K562 (cell line): ENCODE results near the gene TM4SF18. TPM values are rescaled to one million over a fixed set of nuclear protein-coding genes. Genes with fewer than 3 reads are reported as not detected.
"Not testable (repeated sequence)": the region's sequence is repeated elsewhere in the genome, so short reads cannot be mapped to it uniquely, and the experiment has no call there.

ENCODE experiments used
- ATAC-seq: fragments of 200-7000 bp; cut with Tn5 transposase; 3 replicates; pipeline ENCODE4 v1.9.1; 2020; ENCODE audit warnings: moderate library complexity
- BruUV-seq: library from RNA; stranded (reverse); fragments of 400-500 nt; replicated peaks from 2 replicates; lab custom pipeline; 2021; lab: Mats Ljungman, UMichigan
- CTCF ChIA-PET: fragments of 300-600 bp; formaldehyde crosslinking; extraction: SDS; loops from one replicate; lab custom pipeline; 2021; ENCODE audit warnings: low intra/inter-chr PET ratio; lab: Yijun Ruan, JAX
- POLR2A ChIA-PET: fragments of 300-600, 350-650 bp; sonication (Branson Sonifier 250); formaldehyde crosslinking; extraction: SDS; loops from one replicate; lab custom pipeline; 2021; ENCODE audit warnings: antibody characterized with exemption, inconsistent platforms; lab: Yijun Ruan, JAX
- DNase-seq, 4 experiments: peaks; one replicate each; pipeline versions ENCODE4 v3.0.0 to v3.0.0-alpha.2; 2011 to 2018; ENCODE audit warnings: low spot score in 3 of 4, mixed read lengths in 3 of 4; ENCODE audit errors: extremely low read depth in 1 of 4
- FAIRE-seq: peaks from 2 replicates; lab custom pipeline; 2011; peaks lifted over from hg19 to GRCh38; lab: Jason Lieb, UNC
- H2AFZ ChIP-seq: 2 replicates; pipeline ENCODE4 v1.6.0; 2011; ENCODE audit warnings: low read depth, low read length, control low read depth, inconsistent platforms
- H3K27ac ChIP-seq: fragments of 200-600 bp; 3 replicates; pipeline ENCODE4 v1.8.0; 2011; ENCODE audit warnings: low read depth, mild to moderate bottlenecking, control low read depth, inconsistent platforms, low read length, moderate library complexity, mixed read lengths; ENCODE audit errors: extremely low read depth
- H3K27me3 ChIP-seq, 2 experiments: fragments of 300-600 bp in 1 of 2; 2 replicates in 1 of 2; 3 replicates in 1 of 2; pipeline versions ENCODE4 v1.6.0 to v1.8.0; 2011; ENCODE audit warnings: inconsistent platforms in 2 of 2, low read length in 2 of 2, mild to moderate bottlenecking in 1 of 2, mixed read lengths in 1 of 2, moderate library complexity in 1 of 2; ENCODE audit not compliant: control insufficient read depth in 2 of 2, insufficient read depth in 2 of 2
- H3K36me3 ChIP-seq: fragments of 300-600 bp; 3 replicates; pipeline ENCODE4 v1.8.0; 2011; ENCODE audit warnings: mild to moderate bottlenecking, low read length, inconsistent platforms; ENCODE audit not compliant: control insufficient read depth, insufficient read depth
- H3K4me1 ChIP-seq, 2 experiments: fragments of 200-600 bp in 1 of 2; replicated peaks in 1 of 2; 2 replicates in 1 of 2; 3 replicates in 1 of 2; pipeline versions ENCODE4 v1.5.1 to v1.8.0; 2011; ENCODE audit warnings: inconsistent platforms in 2 of 2, low read length in 2 of 2, mild to moderate bottlenecking in 1 of 2, mixed read lengths in 1 of 2, moderate library complexity in 1 of 2; ENCODE audit not compliant: control insufficient read depth in 2 of 2, insufficient read depth in 2 of 2
- H3K4me2 ChIP-seq: 2 replicates; pipeline ENCODE4 v1.6.1; 2011; ENCODE audit warnings: low read length, control low read depth, inconsistent platforms, mixed read lengths; ENCODE audit not compliant: insufficient read depth
- H3K4me3 ChIP-seq: fragments of 200-600 bp; sonication (generic), shearing (Covaris generic); 2 replicates; pipeline ENCODE4 v1.5.1; 2016; ENCODE audit warnings: control low read depth, inconsistent platforms
- H3K79me2 ChIP-seq: fragments of 200-600 bp; 3 replicates; pipeline ENCODE4 v1.8.0; 2011; ENCODE audit warnings: low read length, inconsistent platforms; ENCODE audit not compliant: control insufficient read depth, insufficient read depth
- H3K9ac ChIP-seq, 2 experiments: 2 replicates each; pipeline versions ENCODE4 v1.6.0 to v1.6.1; 2011; ENCODE audit warnings: low read depth in 2 of 2, low read length in 2 of 2, control low read depth in 1 of 2, inconsistent platforms in 1 of 2, mild to moderate bottlenecking in 1 of 2, mixed read lengths in 1 of 2; ENCODE audit not compliant: insufficient read depth in 1 of 2
- H3K9me1 ChIP-seq: one replicate; pipeline ENCODE4 v1.6.0; 2011; ENCODE audit warnings: inconsistent platforms, mild to moderate bottlenecking, low read length, moderate library complexity; ENCODE audit not compliant: control insufficient read depth, insufficient read depth
- H3K9me3 ChIP-seq: replicated peaks from 2 replicates; pipeline ENCODE4 v1.5.1; 2011; ENCODE audit warnings: low read depth, low read length, inconsistent platforms; ENCODE audit not compliant: control insufficient read depth, insufficient read depth
- H4K20me1 ChIP-seq: replicated peaks from 2 replicates; pipeline ENCODE4 v1.6.1; 2011; ENCODE audit warnings: low read length, inconsistent platforms, mixed read lengths; ENCODE audit not compliant: control insufficient read depth, insufficient read depth
- PYGO2 ChIP-seq: fragments of 450-650 bp; IDR thresholded peaks from 2 replicates; pipeline ENCODE4 v1.6.1; 2016; ENCODE audit warnings: mild to moderate bottlenecking, missing genetic modification characterization, moderate library complexity, missing compliant biosample characterization
- WGBS: fragments of 100-300 bp; shearing (Covaris generic); methylation state at CpG from one replicate; pipeline ENCODE4 v1.1.6; 2016; ENCODE audit warnings: low coverage, mixed read lengths; ENCODE audit not compliant: insufficient coverage; ENCODE audit errors: missing lambda C conversion rate; 5-methylcytosine and 5-hydroxymethylcytosine counted together
- in situ Hi-C: fragments of 300-500 bp; cut with MboI; formaldehyde crosslinking; loops from 4 replicates; pipeline ENCODE4 v1.15.0; 2018; ENCODE audit warnings: inconsistent platforms, mixed read lengths
- intact Hi-C: fragments of 100-400 bp; cut with micrococcal nuclease; formaldehyde crosslinking; loops from 2 replicates; pipeline ENCODE4 v1.14.2; 2022
- polyA plus RNA-seq, 8 experiments: library from polyadenylated mRNA; depleted of rRNA in 4 of 8; stranded (reverse) in 5 of 8; unstranded in 3 of 8; fragments of >200 nt; fragmentation: Nextera tagmentation in 2 of 8; fragmentation: Illumina TruSeq in 1 of 8; extraction: Ambion mirVana in 2 of 8; extraction: Trizol in 1 of 8; gene quantifications; 2 replicates each; pipeline versions ENCODE4 v1.2.1 to v1.2.3, GENCODE V29; 2011 to 2014; ENCODE audit warnings: inconsistent platforms in 1 of 8, missing spikeins in 1 of 8
- total RNA-seq, 7 experiments: library from RNA; depleted of rRNA in 6 of 7; stranded (reverse); fragments of >200 nt in 6 of 7; fragmentation: Illumina TruSeq in 2 of 7; extraction: Trizol in 2 of 7; gene quantifications; 2 replicates each; pipeline versions ENCODE4 v1.2.1 to v1.2.3, GENCODE V29; 2011 to 2021; ENCODE audit warnings: low replicate concordance in 1 of 7
- TF ChIP-seq, protein P1 (sequence below), 2 experiments: fragments of 450-650 bp; IDR thresholded peaks; 2 replicates each; pipeline ENCODE4 v1.6.1; 2016
- TF ChIP-seq, protein P2 (sequence below): fragments of 250-450 bp; sonication (Bioruptor Pico); IDR thresholded peaks from 2 replicates; pipeline ENCODE4 v1.5.1; 2021; ENCODE audit warnings: mild to moderate bottlenecking

Gene TM4SF18
- total and polyA plus RNA-seq, 9 of the 15 experiments (the other 6 are each of a cell fraction or from before 2014, with no cell fraction given), result not detected

DNA sequence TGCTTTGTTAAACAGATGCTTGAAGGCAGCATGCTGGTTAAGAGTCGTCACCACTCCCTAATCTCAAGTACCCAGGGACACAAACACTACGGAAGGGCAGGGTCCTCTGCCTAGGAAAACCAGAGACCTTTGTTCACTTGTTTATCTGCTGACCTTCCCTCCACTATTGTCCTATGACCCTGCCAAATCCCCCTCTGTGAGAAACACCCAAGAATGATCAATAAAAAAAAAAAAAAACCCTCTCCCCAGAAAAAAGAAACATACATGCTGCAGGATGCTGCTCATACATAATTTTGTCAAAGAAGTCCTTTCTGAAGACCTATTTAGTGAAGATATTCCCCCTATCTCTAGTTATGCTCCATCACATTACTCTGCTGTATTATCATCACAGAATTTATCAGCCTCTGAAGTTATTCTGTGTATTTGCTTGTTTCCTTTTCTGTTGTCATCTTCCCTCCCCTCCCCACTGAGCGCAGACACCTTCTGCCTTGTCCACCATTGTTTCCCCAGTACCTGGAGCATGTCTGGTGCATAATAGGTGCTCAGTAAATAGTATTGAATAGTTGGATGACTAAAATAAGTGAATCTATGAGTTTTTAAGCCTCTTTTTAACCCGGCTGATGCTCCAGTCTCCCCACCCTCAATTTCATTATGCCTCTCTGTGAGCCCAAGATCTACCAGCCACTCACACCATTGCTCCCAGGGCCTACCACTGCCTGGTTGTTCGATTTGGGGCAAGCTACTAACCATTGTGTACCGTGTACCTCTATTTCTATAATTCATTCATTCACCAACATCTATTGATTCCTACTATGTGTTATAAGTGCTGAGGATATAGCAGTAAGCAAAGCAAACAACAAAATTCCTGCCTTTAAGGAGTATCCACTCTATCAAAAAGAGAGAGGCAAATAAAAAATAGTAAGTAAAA is 48.0 kb upstream of the TM4SF18 start (continued):
- TF ChIP-seq, protein P1, sequence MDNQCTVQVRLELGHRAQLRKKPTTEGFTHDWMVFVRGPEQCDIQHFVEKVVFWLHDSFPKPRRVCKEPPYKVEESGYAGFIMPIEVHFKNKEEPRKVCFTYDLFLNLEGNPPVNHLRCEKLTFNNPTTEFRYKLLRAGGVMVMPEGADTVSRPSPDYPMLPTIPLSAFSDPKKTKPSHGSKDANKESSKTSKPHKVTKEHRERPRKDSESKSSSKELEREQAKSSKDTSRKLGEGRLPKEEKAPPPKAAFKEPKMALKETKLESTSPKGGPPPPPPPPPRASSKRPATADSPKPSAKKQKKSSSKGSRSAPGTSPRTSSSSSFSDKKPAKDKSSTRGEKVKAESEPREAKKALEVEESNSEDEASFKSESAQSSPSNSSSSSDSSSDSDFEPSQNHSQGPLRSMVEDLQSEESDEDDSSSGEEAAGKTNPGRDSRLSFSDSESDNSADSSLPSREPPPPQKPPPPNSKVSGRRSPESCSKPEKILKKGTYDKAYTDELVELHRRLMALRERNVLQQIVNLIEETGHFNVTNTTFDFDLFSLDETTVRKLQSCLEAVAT (IDR thresholded peaks at IDR 0.05), result no peak
- TF ChIP-seq, protein P2, sequence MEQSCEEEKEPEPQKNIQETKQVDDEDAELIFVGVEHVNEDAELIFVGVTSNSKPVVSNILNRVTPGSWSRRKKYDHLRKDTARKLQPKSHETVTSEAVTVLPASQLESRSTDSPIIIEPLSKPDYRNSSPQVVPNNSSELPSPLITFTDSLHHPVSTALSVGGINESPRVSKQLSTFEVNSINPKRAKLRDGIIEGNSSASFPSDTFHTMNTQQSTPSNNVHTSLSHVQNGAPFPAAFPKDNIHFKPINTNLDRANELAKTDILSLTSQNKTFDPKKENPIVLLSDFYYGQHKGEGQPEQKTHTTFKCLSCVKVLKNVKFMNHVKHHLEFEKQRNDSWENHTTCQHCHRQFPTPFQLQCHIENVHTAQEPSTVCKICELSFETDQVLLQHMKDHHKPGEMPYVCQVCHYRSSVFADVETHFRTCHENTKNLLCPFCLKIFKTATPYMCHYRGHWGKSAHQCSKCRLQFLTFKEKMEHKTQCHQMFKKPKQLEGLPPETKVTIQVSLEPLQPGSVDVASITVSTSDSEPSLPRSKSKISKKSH (CRISPR knock-in tag), result no peak
- TF ChIP-seq PYGO2 (tag), result no peak

DNA sequence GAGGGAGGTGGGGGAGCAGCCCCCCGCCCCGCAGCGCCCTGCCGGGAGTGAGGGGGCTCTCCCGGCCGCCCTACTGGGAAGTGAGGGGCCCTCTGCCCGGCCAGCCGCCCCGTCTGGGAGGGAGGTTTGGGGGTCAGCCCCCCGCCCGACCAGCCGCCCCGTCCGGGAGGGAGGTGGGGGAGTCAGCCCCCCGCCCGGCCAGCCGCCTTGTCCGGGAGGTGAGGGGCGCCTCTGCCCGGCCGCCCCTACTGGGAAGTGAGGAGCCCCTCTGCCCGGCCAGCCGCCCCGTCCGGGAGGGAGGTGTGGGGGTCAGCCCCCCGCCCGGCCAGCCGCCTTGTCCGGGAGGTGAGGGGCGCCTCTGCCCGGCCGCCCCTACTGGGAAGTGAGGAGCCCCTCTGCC is 46.8 kb upstream of the TM4SF18 start:
- H3K79me2 ChIP-seq, H3K4me1 ChIP-seq, FAIRE-seq: not testable (repeated sequence)

More for the DNA sequence above, 46.8 kb upstream of the TM4SF18 start:
- H2AFZ ChIP-seq, in situ Hi-C loops, H4K20me1 ChIP-seq, ATAC-seq, H3K9me1 ChIP-seq, CTCF ChIA-PET, H3K9ac ChIP-seq, intact Hi-C loops, POLR2A ChIA-PET, H3K36me3 ChIP-seq, H3K27me3 ChIP-seq, H3K4me2 ChIP-seq, H3K9me3 ChIP-seq, DNase-seq, H3K27ac ChIP-seq, BruUV-seq, H3K4me3 ChIP-seq: not testable (repeated sequence)
- WGBS, result 48% methylated on average over 5 of the region's 32 CpGs
